Liver (tissue), 9 donors: ENCODE results near the gene USP48. TPM values are rescaled to one million over a fixed set of nuclear protein-coding genes. Genes with fewer than 3 reads are reported as not detected.

Experiments used
- DNase-seq: peaks from one replicate; pipeline ENCODE4 v3.0.0-alpha.2; 2017; ENCODE audit warnings: low spot score
- H3K27ac ChIP-seq, 2 donors: one replicate each; pipeline ENCODE4 v1.7.0; 2013; ENCODE audit warnings: inconsistent platforms in 2 of 2, low read length in 2 of 2, control low read depth in 1 of 2, low read depth in 1 of 2, mild to moderate bottlenecking in 1 of 2
- H3K27me3 ChIP-seq, 4 donors: one replicate each; pipeline versions ENCODE4 v1.6.1 to v1.7.0; 2013; ENCODE audit warnings: low read length in 3 of 4, inconsistent platforms in 1 of 4, mild to moderate bottlenecking in 1 of 4, moderate library complexity in 1 of 4; ENCODE audit not compliant: control insufficient read depth in 4 of 4, insufficient read depth in 4 of 4
- H3K36me3 ChIP-seq, 4 donors: one replicate each; pipeline versions ENCODE4 v1.6.1 to v1.7.0; 2013; ENCODE audit warnings: low read length in 3 of 4, mild to moderate bottlenecking in 3 of 4, low read depth in 1 of 4, moderate library complexity in 1 of 4; ENCODE audit not compliant: control insufficient read depth in 4 of 4, insufficient read depth in 3 of 4
- H3K4me1 ChIP-seq, 4 donors: one replicate each; pipeline versions ENCODE4 v1.6.1 to v1.7.0; 2013; ENCODE audit warnings: low read length in 3 of 4, mild to moderate bottlenecking in 3 of 4, moderate library complexity in 1 of 4; ENCODE audit not compliant: control insufficient read depth in 4 of 4, insufficient read depth in 4 of 4
- H3K4me3 ChIP-seq, 3 donors: one replicate each; pipeline versions ENCODE4 v1.6.1 to v1.7.0; 2013; ENCODE audit warnings: low read length in 3 of 3, control low read depth in 1 of 3, low read depth in 1 of 3, mild to moderate bottlenecking in 1 of 3
- H3K9ac ChIP-seq, 2 donors: one replicate each; pipeline ENCODE4 v1.7.0; 2013; ENCODE audit warnings: low read length in 2 of 2, mild to moderate bottlenecking in 2 of 2, moderate library complexity in 2 of 2, control low read depth in 1 of 2, low read depth in 1 of 2
- H3K9me3 ChIP-seq, 4 donors: one replicate each; pipeline versions ENCODE4 v1.6.1 to v1.7.0; 2013; ENCODE audit warnings: low read length in 3 of 4; ENCODE audit not compliant: control insufficient read depth in 4 of 4
- ATF3 ChIP-seq: IDR thresholded peaks from 2 replicates; pipeline ENCODE4 v1.6.1; 2016; ENCODE audit warnings: antibody characterized with exemption
- CTCF ChIP-seq: fragments of 150-350 bp; IDR thresholded peaks from 2 replicates; pipeline ENCODE4 v1.5.1; 2017; ENCODE audit warnings: improper control_type of control experiment, low read depth, low read length; ENCODE audit not compliant: missing input control
- EGR1 ChIP-seq, 2 donors: IDR thresholded peaks; 2 replicates each; pipeline ENCODE4 v1.6.1; 2016 to 2018; ENCODE audit warnings: antibody characterized with exemption in 2 of 2, low read depth in 2 of 2
- FOXA1 ChIP-seq: IDR thresholded peaks from 2 replicates; pipeline ENCODE4 v1.6.1; 2016; ENCODE audit warnings: antibody characterized with exemption
- FOXA2 ChIP-seq: IDR thresholded peaks from 2 replicates; pipeline ENCODE4 v1.6.1; 2016; ENCODE audit warnings: antibody characterized with exemption
- GABPA ChIP-seq, 2 donors: IDR thresholded peaks in 1 of 2; conservative IDR thresholded peaks in 1 of 2; 2 replicates each; pipeline ENCODE4 v1.6.1; 2016; ENCODE audit warnings: antibody characterized with exemption in 2 of 2, mild to moderate bottlenecking in 1 of 2, moderate library complexity in 1 of 2
- HNF4A ChIP-seq, 2 donors: conservative IDR thresholded peaks; 2 replicates each; pipeline ENCODE4 v1.6.1; 2016; ENCODE audit warnings: antibody characterized with exemption in 2 of 2, mild to moderate bottlenecking in 2 of 2
- HNF4G ChIP-seq: IDR thresholded peaks from 2 replicates; pipeline ENCODE4 v1.6.1; 2016; ENCODE audit warnings: antibody characterized with exemption
- JUND ChIP-seq, 2 donors: IDR thresholded peaks; 2 replicates each; pipeline ENCODE4 v1.6.1; 2016; ENCODE audit warnings: antibody characterized with exemption in 2 of 2
- NR2F2 ChIP-seq: IDR thresholded peaks from 2 replicates; pipeline ENCODE4 v1.6.1; 2016; ENCODE audit warnings: antibody characterized with exemption
- RXRA ChIP-seq, 2 donors: IDR thresholded peaks; 2 replicates each; pipeline ENCODE4 v1.6.1; 2017 to 2018; ENCODE audit warnings: antibody characterized with exemption in 2 of 2, mild to moderate bottlenecking in 1 of 2
- SP1 ChIP-seq: IDR thresholded peaks from 2 replicates; pipeline ENCODE4 v1.6.1; 2018; ENCODE audit warnings: antibody characterized with exemption, mild to moderate bottlenecking
- TAF1 ChIP-seq: conservative IDR thresholded peaks from 2 replicates; pipeline ENCODE4 v1.6.1; 2016; ENCODE audit warnings: antibody characterized with exemption, mild to moderate bottlenecking
- YY1 ChIP-seq: IDR thresholded peaks from 2 replicates; pipeline ENCODE4 v1.6.1; 2016; ENCODE audit warnings: antibody characterized with exemption, mild to moderate bottlenecking
- WGBS: extraction: QIAGEN DNeasy Blood & Tissue Kit; methylation state at CpG from one replicate; pipeline ENCODE4 v1.1.7; 2013; 5-methylcytosine and 5-hydroxymethylcytosine counted together
- polyA plus RNA-seq, 2 donors: library from polyadenylated mRNA; stranded (reverse) in 1 of 2; unstranded in 1 of 2; fragments of 200-250 nt in 1 of 2; fragments of >200 nt in 1 of 2; fragmentation: Nextera tagmentation in 1 of 2; extraction: Ambion mirVana in 1 of 2; gene quantifications; one replicate each; pipeline versions ENCODE4 v1.2.1 to v1.2.3, GENCODE V29; 2013 to 2015
- total RNA-seq, 2 donors: library from RNA; depleted of rRNA; stranded (reverse); fragments of >200 nt; gene quantifications; one replicate each; pipeline ENCODE4 v1.2.3, GENCODE V29; 2014
- TF ChIP-seq, protein P1 (sequence below): IDR thresholded peaks from 2 replicates; pipeline ENCODE4 v1.6.1; 2016; ENCODE audit warnings: antibody characterized with exemption
- TF ChIP-seq, protein P2 (sequence below): IDR thresholded peaks from 2 replicates; pipeline ENCODE4 v1.6.1; 2016; ENCODE audit warnings: antibody characterized with exemption
- TF ChIP-seq, protein P3 (sequence below): IDR thresholded peaks from 2 replicates; pipeline ENCODE4 v1.6.1; 2016; ENCODE audit warnings: antibody characterized with exemption, mild to moderate bottlenecking
- donor health status: healthy.
- donor health status: healthy.
- donor health status: healthy.
- donor health status: healthy.
- donor health status: healthy.

Gene USP48
- total and polyA plus RNA-seq, 4 donors: 7.8 to 34.9 (median 23.1) TPM

DNA sequence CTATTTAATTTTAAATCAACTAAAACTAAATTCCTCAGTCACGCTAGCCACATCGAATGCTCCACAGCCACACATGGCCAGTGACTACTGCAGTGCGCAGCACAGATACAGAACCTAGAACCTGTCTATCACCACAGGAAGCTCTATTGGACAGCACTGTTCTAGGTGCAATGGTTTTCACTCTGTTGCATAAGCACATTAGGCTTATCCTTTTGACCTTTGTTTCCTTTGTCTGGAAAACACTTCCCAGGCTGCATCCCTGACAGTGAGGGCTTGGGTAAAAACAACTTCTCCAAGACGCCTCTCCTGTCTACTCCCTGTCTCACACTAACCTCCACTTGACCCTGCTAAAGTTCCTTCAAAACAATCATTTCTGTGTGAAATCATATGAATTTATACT, 80.2 kb downstream of the USP48 start:
- no peak for DNase-seq
- H3K27me3 ChIP-seq: no peaks in the 10 kb centered on the region
- 88% methylated on average over 4 of the region's 4 CpGs for WGBS
- H3K4me3 ChIP-seq: no peak overlapping the region
- H3K36me3 ChIP-seq: peaks cover 3 to 29% (median 25%) of the 10 kb centered on the region in 4 donors
- TF ChIP-seq RXRA (IDR thresholded peaks at IDR 0.05) (no peak), HNF4G (no peak), FOXA1 (no peak), GABPA (IDR thresholded peaks at IDR 0.05 in 1 of 2, conservative IDR thresholded peaks at IDR 0.05 in 1 of 2) (no peak), EGR1 (IDR thresholded peaks at IDR 0.05; ENCODE audit: low read depth in 2 of 2) (no peak), NR2F2 (peak; percentile 60), CTCF (no peak), FOXA2 (no peak), JUND (IDR thresholded peaks at IDR 0.05) (no peak), ATF3 (no peak), HNF4A (conservative IDR thresholded peaks at IDR 0.05) (peak in 1 of 2 donors; percentile 6), YY1 (no peak)
- TF ChIP-seq, protein P1, sequence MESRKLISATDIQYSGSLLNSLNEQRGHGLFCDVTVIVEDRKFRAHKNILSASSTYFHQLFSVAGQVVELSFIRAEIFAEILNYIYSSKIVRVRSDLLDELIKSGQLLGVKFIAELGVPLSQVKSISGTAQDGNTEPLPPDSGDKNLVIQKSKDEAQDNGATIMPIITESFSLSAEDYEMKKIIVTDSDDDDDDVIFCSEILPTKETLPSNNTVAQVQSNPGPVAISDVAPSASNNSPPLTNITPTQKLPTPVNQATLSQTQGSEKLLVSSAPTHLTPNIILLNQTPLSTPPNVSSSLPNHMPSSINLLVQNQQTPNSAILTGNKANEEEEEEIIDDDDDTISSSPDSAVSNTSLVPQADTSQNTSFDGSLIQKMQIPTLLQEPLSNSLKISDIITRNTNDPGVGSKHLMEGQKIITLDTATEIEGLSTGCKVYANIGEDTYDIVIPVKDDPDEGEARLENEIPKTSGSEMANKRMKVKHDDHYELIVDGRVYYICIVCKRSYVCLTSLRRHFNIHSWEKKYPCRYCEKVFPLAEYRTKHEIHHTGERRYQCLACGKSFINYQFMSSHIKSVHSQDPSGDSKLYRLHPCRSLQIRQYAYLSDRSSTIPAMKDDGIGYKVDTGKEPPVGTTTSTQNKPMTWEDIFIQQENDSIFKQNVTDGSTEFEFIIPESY: no peak
- TF ChIP-seq, protein P2, sequence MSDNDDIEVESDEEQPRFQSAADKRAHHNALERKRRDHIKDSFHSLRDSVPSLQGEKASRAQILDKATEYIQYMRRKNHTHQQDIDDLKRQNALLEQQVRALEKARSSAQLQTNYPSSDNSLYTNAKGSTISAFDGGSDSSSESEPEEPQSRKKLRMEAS: no peak
- H3K4me1 ChIP-seq: peaks cover 0 to 4% (median 1%) of the 10 kb centered on the region in 4 donors
- no peak overlapping the region for H3K9ac ChIP-seq
- H3K9me3 ChIP-seq: no peaks in the 10 kb centered on the region
- H3K27ac ChIP-seq: no peak overlapping the region

DNA sequence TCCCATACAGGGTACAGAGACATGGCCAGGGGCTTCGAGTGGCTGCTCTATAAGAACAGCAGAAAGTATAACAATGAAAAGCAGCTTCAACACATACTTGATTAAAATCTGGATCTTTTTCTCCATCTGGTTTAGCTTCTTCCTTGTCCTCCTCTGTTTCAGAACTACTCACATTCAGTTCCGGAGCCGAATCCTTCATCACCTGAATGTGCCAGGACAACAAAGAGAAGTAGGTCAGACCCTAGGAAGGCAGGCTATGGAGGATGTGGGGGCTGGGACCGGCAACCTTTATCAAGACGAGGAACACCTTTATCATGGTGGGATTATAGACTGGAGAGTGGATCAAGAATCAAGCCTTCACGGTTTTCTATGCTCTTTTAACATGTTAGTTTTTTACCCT, 81.5 kb downstream of the USP48 start:
- no peak overlapping the region for H3K9ac ChIP-seq
- peaks cover 3 to 29% (median 25%) of the 10 kb centered on the region in 4 donors for H3K36me3 ChIP-seq
- no peak for TF ChIP-seq ATF3
- no peak for TF ChIP-seq HNF4A (conservative IDR thresholded peaks at IDR 0.05)
- no peaks in the 10 kb centered on the region for H3K27me3 ChIP-seq
- H3K9me3 ChIP-seq: no peaks in the 10 kb centered on the region
- H3K4me3 ChIP-seq: no peak overlapping the region
- no peak overlapping the region for H3K27ac ChIP-seq
- peaks cover 0 to 4% (median 1%) of the 10 kb centered on the region in 4 donors for H3K4me1 ChIP-seq
- DNase-seq: no peak
- WGBS: 96% methylated on average over 6 of the region's 6 CpGs

DNA sequence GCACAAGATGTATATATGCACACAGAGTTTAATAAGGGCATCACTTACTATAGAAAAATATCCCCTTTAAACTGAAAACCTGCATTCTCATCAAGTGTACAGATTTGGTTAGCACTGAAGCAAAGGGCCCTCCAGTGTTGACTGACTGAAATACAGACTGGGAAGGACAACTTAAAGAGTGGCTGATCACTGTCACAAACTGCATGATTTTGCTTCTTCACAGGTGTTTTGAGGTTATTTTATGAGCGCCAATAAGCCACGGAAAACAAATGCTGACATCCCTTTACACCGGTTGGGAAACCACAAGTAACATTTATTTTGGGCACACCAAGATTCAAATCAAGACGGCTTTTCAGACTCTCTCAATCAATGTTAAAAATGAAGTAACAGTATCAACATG, 82.9 kb downstream of the USP48 start:
- WGBS: 88% methylated on average over 4 of the region's 4 CpGs
- DNase-seq: no peak
- H3K36me3 ChIP-seq: peaks cover 5 to 28% (median 21%) of the 10 kb centered on the region in 4 donors
- no peak overlapping the region for H3K27ac ChIP-seq
- H3K9ac ChIP-seq: no peak overlapping the region
- peaks cover 0 to 4% (median 1%) of the 10 kb centered on the region in 4 donors for H3K4me1 ChIP-seq
- no peaks in the 10 kb centered on the region for H3K9me3 ChIP-seq
- no peak overlapping the region for H3K4me3 ChIP-seq
- no peaks in the 10 kb centered on the region for H3K27me3 ChIP-seq
- TF ChIP-seq HNF4A (conservative IDR thresholded peaks at IDR 0.05): no peak
- TF ChIP-seq GABPA (IDR thresholded peaks at IDR 0.05 in 1 of 2, conservative IDR thresholded peaks at IDR 0.05 in 1 of 2): no peak
- no peak for TF ChIP-seq HNF4G
- TF ChIP-seq, protein P2: no peak
- TF ChIP-seq SP1: no peak
- TF ChIP-seq, protein P1: no peak
- no peak for TF ChIP-seq TAF1
- TF ChIP-seq, protein P3, sequence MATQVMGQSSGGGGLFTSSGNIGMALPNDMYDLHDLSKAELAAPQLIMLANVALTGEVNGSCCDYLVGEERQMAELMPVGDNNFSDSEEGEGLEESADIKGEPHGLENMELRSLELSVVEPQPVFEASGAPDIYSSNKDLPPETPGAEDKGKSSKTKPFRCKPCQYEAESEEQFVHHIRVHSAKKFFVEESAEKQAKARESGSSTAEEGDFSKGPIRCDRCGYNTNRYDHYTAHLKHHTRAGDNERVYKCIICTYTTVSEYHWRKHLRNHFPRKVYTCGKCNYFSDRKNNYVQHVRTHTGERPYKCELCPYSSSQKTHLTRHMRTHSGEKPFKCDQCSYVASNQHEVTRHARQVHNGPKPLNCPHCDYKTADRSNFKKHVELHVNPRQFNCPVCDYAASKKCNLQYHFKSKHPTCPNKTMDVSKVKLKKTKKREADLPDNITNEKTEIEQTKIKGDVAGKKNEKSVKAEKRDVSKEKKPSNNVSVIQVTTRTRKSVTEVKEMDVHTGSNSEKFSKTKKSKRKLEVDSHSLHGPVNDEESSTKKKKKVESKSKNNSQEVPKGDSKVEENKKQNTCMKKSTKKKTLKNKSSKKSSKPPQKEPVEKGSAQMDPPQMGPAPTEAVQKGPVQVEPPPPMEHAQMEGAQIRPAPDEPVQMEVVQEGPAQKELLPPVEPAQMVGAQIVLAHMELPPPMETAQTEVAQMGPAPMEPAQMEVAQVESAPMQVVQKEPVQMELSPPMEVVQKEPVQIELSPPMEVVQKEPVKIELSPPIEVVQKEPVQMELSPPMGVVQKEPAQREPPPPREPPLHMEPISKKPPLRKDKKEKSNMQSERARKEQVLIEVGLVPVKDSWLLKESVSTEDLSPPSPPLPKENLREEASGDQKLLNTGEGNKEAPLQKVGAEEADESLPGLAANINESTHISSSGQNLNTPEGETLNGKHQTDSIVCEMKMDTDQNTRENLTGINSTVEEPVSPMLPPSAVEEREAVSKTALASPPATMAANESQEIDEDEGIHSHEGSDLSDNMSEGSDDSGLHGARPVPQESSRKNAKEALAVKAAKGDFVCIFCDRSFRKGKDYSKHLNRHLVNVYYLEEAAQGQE: no peak
